Suprapubic skin (tissue), 3 donors: ENCODE results near the gene TMC4.

Experiments used
- CTCF ChIP-seq, 2 donors: fragments of 200-600 bp in 1 of 2; fragments of 450-650 bp in 1 of 2; sonication (generic) in 1 of 2; IDR thresholded peaks; one replicate each; pipeline ENCODE4 v1.5.1; 2016 to 2019; ENCODE audit warnings: antibody characterized with exemption in 2 of 2, mild to moderate bottlenecking in 1 of 2, moderate library complexity in 1 of 2
- EP300 ChIP-seq: sonication (generic); formaldehyde crosslinking; IDR thresholded peaks from one replicate; pipeline ENCODE4 v1.6.1; 2017; ENCODE audit warnings: antibody characterized with exemption

GRCh38 chr19:54209058-54209810 lies 36.3 kb upstream of the TMC4 start:
- TF ChIP-seq CTCF (IDR thresholded peaks at IDR 0.05) (no peak), EP300 (no peak)
